ENCODE measurements around the gene STK35.

Gene STK35

GRCh38 chr20:2125474-2126112 lies 24.0 kb downstream of the STK35 start:
- no peak overlapping the region for H3K9ac ChIP-seq (ENCODE audit: low read depth, low read length, poor library complexity)
- H2BK12ac ChIP-seq (ENCODE audit: low read length), result no peak overlapping the region
- no peak overlapping the region for H2BK120ac ChIP-seq (ENCODE audit: low read depth, low read length)
- H3K23ac ChIP-seq (ENCODE audit: low read depth, low read length, poor library complexity), result no peak overlapping the region
- H4K91ac ChIP-seq (ENCODE audit: low read depth, low read length, poor library complexity), result no peak overlapping the region
- no peak overlapping the region for H2AK5ac ChIP-seq (ENCODE audit: low read depth, low read length)
- H2BK15ac ChIP-seq (ENCODE audit: low read length), result no peak overlapping the region
- H2AFZ ChIP-seq (ENCODE audit: low read length), result no peak overlapping the region
- H3K14ac ChIP-seq (ENCODE audit: low read length), result no peak overlapping the region
- peaks cover 9% of the 10 kb centered on the region for H3K79me1 ChIP-seq (ENCODE audit: low read depth, low read length)
- peaks cover 7 to 10% of the 10 kb centered on the region in 2 donors for H3K4me1 ChIP-seq (ENCODE audit: control insufficient read depth in 2 of 2, insufficient read depth in 1 of 2, low read depth in 1 of 2, low read length in 2 of 2)
- H3K4me3 ChIP-seq (ENCODE audit: low read length in 2 of 2), result no peak overlapping the region
- no peak for DNase-seq (ENCODE audit: low spot score)
- H3K27ac ChIP-seq (replicated peaks; ENCODE audit: low read length), result no peak overlapping the region
- H3K4me2 ChIP-seq (ENCODE audit: insufficient read depth, low read length, poor library complexity, severe bottlenecking), result no peak overlapping the region
- H3K4ac ChIP-seq (ENCODE audit: low read length), result no peak overlapping the region
- no peaks in the 10 kb centered on the region for H3K9me3 ChIP-seq (replicated peaks in 1 of 2; ENCODE audit: control insufficient read depth in 2 of 2, insufficient read depth in 1 of 2, low read depth in 1 of 2, low read length in 2 of 2)
- peaks cover 0 to 60% of the 10 kb centered on the region in 2 donors for H3K36me3 ChIP-seq (replicated peaks in 1 of 2; ENCODE audit: control insufficient read depth in 2 of 2, insufficient read depth in 2 of 2, low read length in 2 of 2)
- no peaks in the 10 kb centered on the region for H3K27me3 ChIP-seq (ENCODE audit: control insufficient read depth in 3 of 3, insufficient read depth in 3 of 3, low read depth in 1 of 3, low read length in 3 of 3)
- no peak overlapping the region for H3K18ac ChIP-seq (ENCODE audit: low read length)
- H2BK5ac ChIP-seq (ENCODE audit: low read length), result no peak overlapping the region
- H4K8ac ChIP-seq (ENCODE audit: low read depth, low read length), result no peak overlapping the region
- no CpG with 5 or more reads among the region's 7 CpGs for WGBS, 2 donors (ENCODE audit: extremely low coverage in 2 of 2, insufficient read length in 2 of 2, insufficient replicate concordance in 1 of 2)

GRCh38 chr20:2127238-2127637 lies 25.6 kb downstream of the STK35 start:
- Histone ChIP-seq H3K27me3 (ENCODE audit: control insufficient read depth in 3 of 3, insufficient read depth in 3 of 3, low read depth in 1 of 3, low read length in 3 of 3) (no peaks in the 10 kb centered on the region), H3K79me1 (ENCODE audit: low read depth, low read length) (peaks cover 9% of the 10 kb centered on the region), H3K14ac (ENCODE audit: low read length) (no peak overlapping the region), H3K4me2 (ENCODE audit: insufficient read depth, low read length, poor library complexity, severe bottlenecking) (no peak overlapping the region), H2BK120ac (ENCODE audit: low read depth, low read length) (no peak overlapping the region), H2AFZ (ENCODE audit: low read length) (no peak overlapping the region), H3K27ac (replicated peaks; ENCODE audit: low read length) (no peak overlapping the region), H3K4me3 (ENCODE audit: low read length in 2 of 2) (no peak overlapping the region), H3K18ac (ENCODE audit: low read length) (no peak overlapping the region), H2BK12ac (ENCODE audit: low read length) (no peak overlapping the region), H2AK5ac (ENCODE audit: low read depth, low read length) (no peak overlapping the region), H3K4me1 (ENCODE audit: control insufficient read depth in 2 of 2, insufficient read depth in 1 of 2, low read depth in 1 of 2, low read length in 2 of 2) (peaks cover 9% of the 10 kb centered on the region in 2 donors), H3K9me3 (replicated peaks in 1 of 2; ENCODE audit: control insufficient read depth in 2 of 2, insufficient read depth in 1 of 2, low read depth in 1 of 2, low read length in 2 of 2) (no peaks in the 10 kb centered on the region), H4K8ac (ENCODE audit: low read depth, low read length) (no peak overlapping the region), H2BK5ac (ENCODE audit: low read length) (no peak overlapping the region), H3K36me3 (replicated peaks in 1 of 2; ENCODE audit: control insufficient read depth in 2 of 2, insufficient read depth in 2 of 2, low read length in 2 of 2) (peaks cover 0 to 48% of the 10 kb centered on the region in 2 donors), H3K9ac (ENCODE audit: low read depth, low read length, poor library complexity) (no peak overlapping the region), H2BK15ac (ENCODE audit: low read length) (no peak overlapping the region), H3K23ac (ENCODE audit: low read depth, low read length, poor library complexity) (no peak overlapping the region), H3K4ac (ENCODE audit: low read length) (no peak overlapping the region), H4K91ac (ENCODE audit: low read depth, low read length, poor library complexity) (no peak overlapping the region)
- no peak for DNase-seq (ENCODE audit: low spot score)
- no CpG with 5 or more reads among the region's 1 CpG for WGBS, 2 donors (ENCODE audit: extremely low coverage in 2 of 2, insufficient read length in 2 of 2, insufficient replicate concordance in 1 of 2)

- no peaks in the 10 kb centered on the region for H3K9me3 ChIP-seq (replicated peaks in 1 of 2; ENCODE audit: control insufficient read depth in 2 of 2, insufficient read depth in 1 of 2, low read depth in 1 of 2, low read length in 2 of 2)
- no peak overlapping the region for H4K8ac ChIP-seq (ENCODE audit: low read depth, low read length)
- H4K91ac ChIP-seq (ENCODE audit: low read depth, low read length, poor library complexity), result no peak overlapping the region
- H2BK15ac ChIP-seq (ENCODE audit: low read length), result no peak overlapping the region
- H3K79me1 ChIP-seq (ENCODE audit: low read depth, low read length), result peaks cover 6% of the 10 kb centered on the region
- H3K9ac ChIP-seq (ENCODE audit: low read depth, low read length, poor library complexity), result no peak overlapping the region
- peaks cover 2 to 16% of the 10 kb centered on the region in 2 donors for H3K4me1 ChIP-seq (ENCODE audit: control insufficient read depth in 2 of 2, insufficient read depth in 1 of 2, low read depth in 1 of 2, low read length in 2 of 2)
- no peak overlapping the region for H3K23ac ChIP-seq (ENCODE audit: low read depth, low read length, poor library complexity)
- no peak overlapping the region for H3K18ac ChIP-seq (ENCODE audit: low read length)
- no peak overlapping the region for H2BK120ac ChIP-seq (ENCODE audit: low read depth, low read length)
- H3K4me2 ChIP-seq (ENCODE audit: insufficient read depth, low read length, poor library complexity, severe bottlenecking), result no peak overlapping the region
- no CpG with 5 or more reads among the region's 6 CpGs for WGBS, 2 donors (ENCODE audit: extremely low coverage in 2 of 2, insufficient read length in 2 of 2, insufficient replicate concordance in 1 of 2)
- no peak overlapping the region for H2AK5ac ChIP-seq (ENCODE audit: low read depth, low read length)
- no peak overlapping the region for H3K14ac ChIP-seq (ENCODE audit: low read length)
- DNase-seq (ENCODE audit: low spot score), result no peak
- no peak overlapping the region for H3K27ac ChIP-seq (replicated peaks; ENCODE audit: low read length)
- no peaks in the 10 kb centered on the region for H3K27me3 ChIP-seq (ENCODE audit: control insufficient read depth in 3 of 3, insufficient read depth in 3 of 3, low read depth in 1 of 3, low read length in 3 of 3)
- no peak overlapping the region for H2AFZ ChIP-seq (ENCODE audit: low read length)
- H3K4ac ChIP-seq (ENCODE audit: low read length), result no peak overlapping the region
- peaks cover 0 to 39% of the 10 kb centered on the region in 2 donors for H3K36me3 ChIP-seq (replicated peaks in 1 of 2; ENCODE audit: control insufficient read depth in 2 of 2, insufficient read depth in 2 of 2, low read length in 2 of 2)
- no peak overlapping the region for H3K4me3 ChIP-seq (ENCODE audit: low read length in 2 of 2)
- H2BK5ac ChIP-seq (ENCODE audit: low read length), result no peak overlapping the region
- no peak overlapping the region for H2BK12ac ChIP-seq (ENCODE audit: low read length)
Observed at GRCh38 chr20:2128542-2128941, 26.9 kb downstream of the STK35 start.

- no peak overlapping the region for H3K4me2 ChIP-seq (ENCODE audit: insufficient read depth, low read length, poor library complexity, severe bottlenecking)
- no peak for DNase-seq (ENCODE audit: low spot score)
- peaks cover 0 to 27% of the 10 kb centered on the region in 2 donors for H3K36me3 ChIP-seq (replicated peaks in 1 of 2; ENCODE audit: control insufficient read depth in 2 of 2, insufficient read depth in 2 of 2, low read length in 2 of 2)
- H2BK12ac ChIP-seq (ENCODE audit: low read length), result no peak overlapping the region
- H3K4me3 ChIP-seq (ENCODE audit: low read length in 2 of 2), result no peak overlapping the region
- no peak overlapping the region for H2BK120ac ChIP-seq (ENCODE audit: low read depth, low read length)
- no peak overlapping the region for H3K9ac ChIP-seq (ENCODE audit: low read depth, low read length, poor library complexity)
- H3K4me1 ChIP-seq (ENCODE audit: control insufficient read depth in 2 of 2, insufficient read depth in 1 of 2, low read depth in 1 of 2, low read length in 2 of 2), result peaks cover 5 to 21% of the 10 kb centered on the region in 2 donors
- H4K8ac ChIP-seq (ENCODE audit: low read depth, low read length), result no peak overlapping the region
- H3K4ac ChIP-seq (ENCODE audit: low read length), result no peak overlapping the region
- no CpG with 5 or more reads among the region's 15 CpGs for WGBS, 2 donors (ENCODE audit: extremely low coverage in 2 of 2, insufficient read length in 2 of 2, insufficient replicate concordance in 1 of 2)
- H3K27me3 ChIP-seq (ENCODE audit: control insufficient read depth in 3 of 3, insufficient read depth in 3 of 3, low read depth in 1 of 3, low read length in 3 of 3), result no peaks in the 10 kb centered on the region
- no peak overlapping the region for H3K27ac ChIP-seq (replicated peaks; ENCODE audit: low read length)
- no peaks in the 10 kb centered on the region for H3K9me3 ChIP-seq (replicated peaks in 1 of 2; ENCODE audit: control insufficient read depth in 2 of 2, insufficient read depth in 1 of 2, low read depth in 1 of 2, low read length in 2 of 2)
- H3K14ac ChIP-seq (ENCODE audit: low read length), result no peak overlapping the region
- H2BK5ac ChIP-seq (ENCODE audit: low read length), result no peak overlapping the region
- H2AK5ac ChIP-seq (ENCODE audit: low read depth, low read length), result no peak overlapping the region
- H3K23ac ChIP-seq (ENCODE audit: low read depth, low read length, poor library complexity), result no peak overlapping the region
- no peak overlapping the region for H2AFZ ChIP-seq (ENCODE audit: low read length)
- H4K91ac ChIP-seq (ENCODE audit: low read depth, low read length, poor library complexity), result no peak overlapping the region
- H3K79me1 ChIP-seq (ENCODE audit: low read depth, low read length), result peaks cover 3% of the 10 kb centered on the region
- H2BK15ac ChIP-seq (ENCODE audit: low read length), result no peak overlapping the region
- H3K18ac ChIP-seq (ENCODE audit: low read length), result peak overlapping the region; percentile 60
Observed at GRCh38 chr20:2130062-2130591, 28.5 kb downstream of the STK35 start.

Data from neuronal stem cell (in vitro differentiated cells).